Stimulated activated CD4-positive, alpha-beta T cell treated with anti-CD3 and anti-CD28 coated beads, Interleukin-15, amount 100 ng/mL, for 24 hours (primary cell): ENCODE results near the gene GNB2.
"Not testable (repeated sequence)": the region's sequence is repeated elsewhere in the genome, so short reads cannot be mapped to it uniquely, and the experiment has no call there.

Source experiments
- DNase-seq: peaks from one replicate; pipeline ENCODE4 v3.0.0-alpha.2; 2020

The GNB2 gene

DNA sequence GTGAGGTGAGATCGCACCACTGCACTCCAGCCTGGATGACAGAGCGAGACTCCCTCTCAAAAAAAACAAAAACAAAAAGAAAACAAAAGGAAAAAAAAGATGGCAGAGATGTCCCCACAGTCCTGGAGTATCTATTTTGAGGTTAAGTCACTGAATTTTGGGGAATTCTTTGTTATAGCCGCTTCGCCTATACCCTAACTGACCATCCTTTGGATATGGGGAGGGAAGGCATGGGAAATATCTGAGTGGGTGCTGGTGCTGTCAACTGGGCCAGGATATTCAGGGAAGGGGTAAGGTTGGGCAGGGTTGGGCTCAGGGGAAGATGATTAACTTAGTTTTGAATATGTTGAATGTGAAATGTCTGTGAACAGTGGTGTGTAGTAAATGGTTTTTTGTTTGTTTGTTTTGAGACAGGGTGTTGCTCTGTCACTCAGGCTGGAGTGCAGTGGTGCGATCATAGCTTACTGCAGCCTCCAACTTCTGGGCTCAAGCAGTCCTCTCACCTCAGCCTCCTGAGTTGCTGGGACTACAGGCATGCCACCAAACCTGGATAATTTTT, 8.3 kb upstream of the GNB2 start:
- no peak for DNase-seq

DNA sequence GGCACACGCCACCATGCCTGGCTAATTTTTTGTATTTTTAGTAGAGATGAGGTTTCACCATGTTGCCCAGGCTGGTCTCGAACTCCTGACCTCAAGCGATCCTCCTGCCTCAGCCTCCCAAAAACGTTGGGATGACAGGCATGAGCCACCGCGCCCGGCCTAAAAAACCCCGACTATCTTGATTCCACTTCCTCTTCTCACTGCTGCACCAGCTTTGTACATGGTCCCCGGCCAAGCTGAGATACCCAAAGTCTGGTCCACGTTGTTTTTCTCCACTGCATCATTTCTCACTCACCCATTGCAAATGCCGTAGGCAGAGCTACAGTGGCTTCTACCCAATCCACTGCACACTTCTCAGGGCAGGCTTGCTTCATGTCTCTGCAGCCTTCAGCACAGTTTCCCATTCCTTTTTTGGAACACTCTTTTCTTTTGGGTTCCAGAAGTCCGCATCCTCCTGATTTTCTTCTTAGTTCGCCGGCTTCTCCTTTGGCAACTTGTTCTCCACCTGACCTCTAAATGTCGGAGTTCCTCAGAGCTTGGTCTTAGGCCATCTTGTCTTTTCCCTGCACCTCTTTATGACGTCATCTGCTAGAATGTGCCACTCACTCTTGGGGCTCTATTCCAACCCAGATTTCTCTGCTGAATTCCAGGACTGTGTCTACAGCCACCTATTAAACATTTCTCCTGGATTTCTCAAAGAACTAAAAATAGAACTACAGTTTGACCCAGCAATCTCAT, 6.0 kb upstream of the GNB2 start:
- DNase-seq = no peak

DNA sequence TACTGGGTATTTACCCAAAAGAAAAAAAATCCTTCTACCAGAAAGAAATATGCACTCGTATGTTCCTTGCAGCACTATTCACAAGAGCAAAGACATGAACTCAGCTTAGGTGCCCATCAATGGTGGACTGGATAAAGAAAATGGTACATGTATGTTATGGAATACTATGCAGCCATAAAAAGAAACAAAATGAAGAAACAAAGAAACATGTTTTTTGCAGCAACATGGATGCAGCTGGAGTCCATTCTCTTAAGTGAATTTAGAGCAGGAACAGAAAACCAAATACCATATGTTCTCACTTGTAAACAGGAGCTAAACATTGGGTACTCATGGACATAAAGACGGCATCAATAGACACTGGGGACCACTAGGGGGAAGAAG, 5.5 kb upstream of the GNB2 start:
- no peak for DNase-seq

DNA sequence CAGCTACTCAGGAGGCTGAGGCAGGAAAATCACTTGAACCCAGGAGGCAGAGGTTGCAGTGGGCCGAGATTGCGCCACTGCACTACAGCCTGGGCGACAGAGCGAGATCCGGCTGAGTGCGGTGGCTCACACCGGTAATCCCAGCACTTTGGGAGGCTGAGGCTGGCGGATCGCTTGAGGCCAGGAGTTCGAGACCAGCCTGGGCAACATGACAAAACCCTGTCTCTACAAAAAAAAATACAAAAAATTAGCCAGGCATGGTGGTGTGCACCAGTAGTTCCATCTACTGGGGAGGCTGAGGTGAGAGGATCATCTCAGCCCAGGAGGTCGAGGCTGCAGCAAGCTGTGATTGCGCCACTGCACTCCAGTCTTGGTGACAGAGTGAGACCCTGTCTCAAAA, 4.4 kb upstream of the GNB2 start:
- not testable (repeated sequence) for DNase-seq

GRCh38 chr7:100670074-100670473, 3.5 kb upstream of the GNB2 start:
- no peak for DNase-seq

DNA sequence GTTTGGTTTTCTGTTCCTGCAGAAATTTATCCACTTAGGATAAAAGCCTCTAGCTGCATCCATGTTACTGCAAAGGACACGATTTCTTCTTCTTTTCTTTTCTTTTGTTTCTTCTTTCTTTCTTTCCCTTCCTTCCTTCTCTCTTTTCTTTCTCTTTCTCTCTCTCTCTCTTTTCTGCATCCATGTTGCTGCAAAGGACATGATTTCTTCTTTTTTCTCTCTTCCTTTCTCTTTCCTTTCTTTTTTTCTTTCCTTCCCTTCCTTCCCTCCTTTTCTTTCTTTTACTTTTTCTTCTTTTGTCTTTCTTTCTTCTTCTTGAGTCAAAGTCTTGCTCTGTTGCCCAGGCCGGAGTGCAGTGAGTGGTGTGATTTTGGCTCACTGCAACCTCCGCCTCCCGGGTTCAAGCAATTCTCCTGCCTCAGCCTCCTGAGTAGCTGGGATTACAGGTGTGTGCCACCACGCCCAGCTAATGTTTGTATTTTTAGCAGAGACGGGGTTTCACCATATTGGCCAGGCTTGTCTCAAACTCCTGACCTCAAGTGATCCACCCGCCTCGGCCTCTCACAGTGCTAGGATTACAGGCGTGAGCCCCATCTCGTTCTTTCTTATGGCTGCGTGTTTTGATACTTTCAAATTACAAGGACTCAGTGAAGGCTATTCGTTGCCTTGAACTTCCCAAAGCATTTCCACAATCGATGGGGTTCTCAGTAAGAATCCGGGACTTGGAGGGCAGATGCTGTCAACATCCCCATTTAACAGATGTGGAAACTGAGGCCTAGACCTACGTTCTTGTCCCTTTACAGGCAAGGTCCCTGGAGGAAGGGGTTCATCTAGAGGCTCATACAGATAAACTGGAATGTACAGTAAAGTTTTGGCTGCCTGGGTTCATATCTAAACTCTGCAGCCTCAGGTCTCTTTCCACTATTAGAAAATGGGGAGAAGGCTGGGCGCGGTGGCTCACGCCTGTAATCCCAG, 1.9 kb upstream of the GNB2 start:
- no peak for DNase-seq

DNA sequence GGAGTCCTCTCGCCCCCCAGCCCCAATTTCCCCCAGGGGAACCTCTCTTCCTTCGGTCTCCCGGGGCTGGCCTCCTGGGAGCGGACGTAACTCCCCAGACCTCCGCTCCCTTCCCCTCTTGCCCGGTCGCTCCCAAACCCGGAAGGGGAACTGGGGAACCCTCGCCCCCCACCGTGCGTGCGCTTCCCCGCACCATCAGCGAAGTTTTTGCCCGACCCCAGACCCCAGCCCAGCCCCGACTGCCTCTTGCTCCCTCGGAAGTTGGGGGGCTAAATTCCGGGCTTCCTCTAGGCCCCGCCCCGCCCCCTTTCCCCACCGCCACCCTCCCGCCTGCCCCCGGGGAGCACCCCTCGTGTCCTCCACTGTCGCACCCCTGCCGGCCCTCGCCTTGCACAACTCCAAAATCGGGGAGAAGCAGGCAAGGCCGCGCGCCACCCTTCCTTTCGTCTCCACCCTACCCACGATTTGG, 436 bp downstream of the GNB2 start:
- DNase-seq = peak; percentile 61

DNA sequence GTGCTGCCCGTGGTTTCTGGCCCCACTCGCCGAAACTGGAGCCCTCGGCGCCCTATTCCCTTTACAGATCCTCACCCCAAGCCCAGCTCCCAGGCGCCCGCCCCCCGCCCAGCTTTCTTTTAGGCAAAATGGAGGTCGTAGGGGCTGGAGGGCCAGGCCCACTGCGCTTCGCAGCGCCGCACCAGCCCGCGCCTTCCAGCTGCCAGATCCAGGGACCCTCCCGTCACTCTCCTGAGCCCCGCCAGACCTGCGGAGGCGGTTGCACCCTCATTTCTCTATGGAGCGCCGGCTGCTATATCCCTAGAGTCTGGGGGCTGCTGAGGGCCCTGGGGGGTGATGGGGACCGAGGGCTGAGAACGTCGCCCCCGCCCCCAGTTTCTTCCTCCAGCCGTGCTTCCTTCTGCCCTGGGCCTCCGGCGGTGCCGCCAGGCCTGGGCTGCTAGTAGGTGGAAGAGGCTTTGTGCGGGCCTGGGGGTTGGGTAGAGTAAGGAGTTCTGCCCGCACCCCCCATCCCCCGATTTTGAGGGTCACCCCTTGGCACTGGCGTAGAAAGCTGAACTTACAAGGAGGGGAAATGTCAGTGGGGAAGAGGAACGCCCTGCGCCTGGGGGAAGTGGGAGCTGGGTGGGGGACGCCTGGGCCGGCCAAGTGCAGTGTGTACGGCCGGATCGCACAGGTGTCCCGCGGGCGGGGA, 1.0 kb downstream of the GNB2 start:
- DNase-seq = peak; percentile 47

GRCh38 chr7:100675105-100675451, 1.5 kb downstream of the GNB2 start:
- DNase-seq = peak; percentile 53

DNA sequence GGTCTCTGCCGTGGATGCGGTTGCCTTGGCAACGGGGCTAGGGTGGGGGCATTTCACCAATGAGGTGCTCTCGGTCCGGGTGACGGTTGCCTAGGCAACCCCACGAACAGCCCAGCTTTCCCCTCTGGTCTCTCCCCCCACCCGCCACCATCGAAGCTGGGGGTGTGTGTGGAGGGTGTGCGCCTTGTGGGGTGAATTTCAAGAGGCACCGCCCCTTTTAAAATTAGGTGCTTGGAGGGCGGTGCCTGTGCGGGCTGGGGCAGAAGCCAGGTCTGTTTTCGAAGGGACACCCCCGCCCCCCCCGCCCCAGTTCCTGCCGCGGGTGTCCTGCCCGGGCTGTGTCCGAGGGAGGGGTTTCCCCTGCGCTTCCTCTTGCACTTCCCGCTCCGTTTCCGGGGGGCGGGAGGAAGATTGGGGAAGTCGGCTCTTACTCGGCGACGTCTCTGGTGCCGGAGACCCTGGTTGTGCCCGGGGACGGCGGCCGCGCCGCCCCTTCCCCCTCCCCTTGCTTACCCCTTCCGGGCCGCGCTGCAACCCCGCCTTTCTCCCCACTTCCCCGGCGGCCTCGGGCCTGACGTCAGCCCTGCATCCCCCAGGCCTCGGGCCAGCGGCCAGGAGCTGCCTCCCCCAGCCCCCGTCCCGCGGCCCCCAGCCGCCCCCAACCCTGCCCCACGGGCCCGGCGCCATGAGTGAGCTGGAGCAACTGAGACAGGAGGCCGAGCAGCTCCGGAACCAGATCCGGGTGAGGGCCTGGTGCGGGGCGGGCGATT, 2.2 kb downstream of the GNB2 start:
- peak; percentile 87 for DNase-seq

DNA sequence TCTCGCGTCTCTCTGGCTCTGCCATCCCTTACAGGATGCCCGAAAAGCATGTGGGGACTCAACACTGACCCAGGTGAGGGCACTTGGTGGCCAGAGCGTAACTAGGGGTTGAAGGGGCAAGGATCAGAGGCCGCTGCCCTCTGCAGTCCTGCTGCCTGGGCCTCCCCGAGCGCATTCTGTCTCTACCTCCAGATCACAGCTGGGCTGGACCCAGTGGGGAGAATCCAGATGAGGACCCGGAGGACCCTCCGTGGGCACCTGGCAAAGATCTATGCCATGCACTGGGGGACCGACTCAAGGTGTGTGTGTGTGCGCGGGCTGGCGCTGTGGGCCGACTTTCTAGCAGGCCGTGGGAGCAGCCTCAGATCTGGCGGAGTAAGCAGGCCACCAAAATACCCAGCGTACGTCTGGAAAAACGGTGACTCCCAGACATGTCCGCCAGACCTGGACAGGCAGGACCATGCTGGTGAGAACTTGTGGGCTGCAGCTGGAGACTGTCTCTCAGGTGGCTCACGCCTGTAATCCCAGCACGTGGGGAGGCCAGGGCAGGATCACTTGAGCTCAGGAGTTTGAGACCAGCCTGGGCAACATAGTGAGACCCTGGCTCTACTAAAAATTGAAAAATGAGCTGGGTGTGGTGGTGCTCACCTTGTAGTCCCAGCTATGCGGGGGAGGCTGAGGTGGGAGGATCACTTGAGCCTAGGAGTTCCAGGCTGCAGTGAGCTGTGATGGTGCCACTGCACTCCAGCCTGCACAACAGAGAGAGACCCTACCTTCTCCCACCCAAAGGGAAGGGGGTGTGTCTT, 3.2 kb downstream of the GNB2 start:
- no peak for DNase-seq

GRCh38 chr7:100677308-100678267, 4.0 kb downstream of the GNB2 start:
- no peak for DNase-seq

DNA sequence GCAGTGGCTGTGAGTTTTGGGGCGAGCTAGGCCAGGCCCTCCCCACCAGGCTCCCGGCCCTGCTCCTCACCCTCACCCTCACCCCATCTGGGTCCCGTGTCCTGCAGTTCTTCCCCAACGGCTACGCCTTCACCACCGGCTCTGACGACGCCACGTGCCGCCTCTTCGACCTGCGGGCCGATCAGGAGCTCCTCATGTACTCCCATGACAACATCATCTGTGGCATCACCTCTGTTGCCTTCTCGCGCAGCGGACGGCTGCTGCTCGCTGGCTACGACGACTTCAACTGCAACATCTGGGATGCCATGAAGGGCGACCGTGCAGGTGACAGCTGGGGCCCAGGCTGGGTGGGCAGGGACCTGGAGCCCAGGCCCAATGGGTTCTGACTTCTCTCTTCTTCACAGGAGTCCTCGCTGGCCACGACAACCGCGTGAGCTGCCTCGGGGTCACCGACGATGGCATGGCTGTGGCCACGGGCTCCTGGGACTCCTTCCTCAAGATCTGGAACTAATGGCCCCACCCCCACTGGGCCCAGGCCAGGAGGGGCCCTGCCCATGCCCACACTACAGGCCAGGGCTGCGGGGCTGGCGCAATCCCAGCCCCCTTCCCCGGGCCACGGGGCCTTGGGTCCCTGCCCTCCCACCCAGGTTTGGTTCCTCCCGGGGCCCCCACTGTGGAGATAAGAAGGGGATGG, 4.9 kb downstream of the GNB2 start:
- DNase-seq = no peak

GRCh38 chr7:100679129-100679926, 5.8 kb downstream of the GNB2 start:
- no peak for DNase-seq

GRCh38 chr7:100679927-100680575, 6.5 kb downstream of the GNB2 start:
- peak; percentile 5 for DNase-seq

GRCh38 chr7:100680576-100681271, 7.2 kb downstream of the GNB2 start:
- peak; percentile 23 for DNase-seq

GRCh38 chr7:100681491-100682227, 8.1 kb downstream of the GNB2 start:
- no peak for DNase-seq
